Astrocyte (in vitro differentiated cells and primary cell): ENCODE results near the gene SLC16A6.

Experiments
- CTCF ChIP-seq: IDR thresholded peaks from 2 replicates; pipeline ENCODE4 v1.5.1; 2011; ENCODE audit warnings: low read depth, mild to moderate bottlenecking, inconsistent platforms, low read length, moderate library complexity; ENCODE audit not compliant: insufficient read depth
- EZH2 ChIP-seq: IDR thresholded peaks from 2 replicates; pipeline ENCODE4 v1.6.1; 2012; ENCODE audit warnings: mild to moderate bottlenecking, low read length, inconsistent platforms; ENCODE audit not compliant: insufficient read depth

DNA sequence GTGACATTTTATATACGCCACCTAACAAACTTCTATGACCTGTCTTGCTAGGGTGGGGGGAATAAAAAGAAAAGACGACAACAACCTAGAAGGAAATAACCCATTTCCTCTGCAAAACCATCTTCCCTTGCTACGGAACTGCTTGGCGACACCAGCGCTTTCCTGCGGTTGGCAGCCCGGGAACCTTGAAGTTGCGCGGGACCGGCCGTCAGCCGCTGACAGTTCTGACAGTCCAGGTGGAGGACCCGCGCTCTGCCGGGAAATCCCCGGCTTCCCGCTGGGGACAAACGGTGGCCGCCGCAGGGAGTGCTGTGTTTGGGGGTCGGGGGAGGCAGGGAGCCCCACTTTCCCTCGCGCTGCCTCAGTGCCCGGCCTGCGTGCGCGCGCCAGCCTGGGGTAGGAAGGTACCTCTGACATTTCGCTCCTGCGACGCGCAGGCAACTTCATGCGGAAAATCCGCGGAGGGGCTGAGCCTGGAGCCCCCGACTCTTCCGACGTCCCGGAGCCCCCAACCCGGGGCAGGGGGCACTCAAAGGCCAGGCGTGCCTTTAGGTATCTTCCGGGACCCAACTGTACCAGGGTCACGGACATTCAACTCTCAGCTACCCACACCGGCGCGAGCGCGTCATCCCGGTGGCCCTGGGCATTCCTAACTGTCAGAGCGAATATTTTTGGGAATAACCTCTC, 516 bp downstream of the SLC16A6 start:
- TF ChIP-seq CTCF (no peak), EZH2 (no peak)
